A673 (cell line): ENCODE data around the gene HPSE2.

ENCODE experiments used
- EZH2 ChIP-seq: fragments of 200-600 bp; sonication (generic); IDR thresholded peaks from 2 replicates; pipeline ENCODE4 v1.6.1; 2017; ENCODE audit warnings: borderline replicate concordance, low read depth, mild to moderate bottlenecking, mixed read lengths, antibody characterized with exemption, low read length; ENCODE audit not compliant: poor library complexity, severe bottlenecking
- TF ChIP-seq, protein P1 (sequence below): fragments of 300-800, 200-600 bp; sonication (generic); conservative IDR thresholded peaks from 2 replicates; pipeline ENCODE4 v1.5.1; 2017; ENCODE audit warnings: low read depth, mild to moderate bottlenecking, antibody characterized with exemption, low read length, moderate library complexity, mixed read lengths

DNA sequence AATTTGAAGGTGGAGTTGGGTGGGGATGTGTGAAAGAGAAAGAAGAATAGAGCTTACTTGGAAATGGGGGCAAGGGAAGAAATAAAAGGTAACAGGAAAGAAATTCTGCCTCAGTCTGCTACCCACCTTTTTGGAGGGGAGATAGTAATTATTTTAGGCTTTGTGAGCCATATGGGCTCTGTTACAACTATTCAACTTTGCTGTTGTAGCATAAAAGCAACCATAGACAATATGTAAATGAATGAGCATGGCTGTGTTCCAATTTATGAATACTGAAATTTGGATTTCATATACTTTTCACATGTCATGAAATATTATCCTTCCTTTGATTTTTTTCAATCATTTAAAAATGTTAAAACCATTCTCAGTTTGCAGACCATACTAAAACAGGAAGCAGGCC lies 176.9 kb downstream of the HPSE2 start:
- TF ChIP-seq, protein P1, sequence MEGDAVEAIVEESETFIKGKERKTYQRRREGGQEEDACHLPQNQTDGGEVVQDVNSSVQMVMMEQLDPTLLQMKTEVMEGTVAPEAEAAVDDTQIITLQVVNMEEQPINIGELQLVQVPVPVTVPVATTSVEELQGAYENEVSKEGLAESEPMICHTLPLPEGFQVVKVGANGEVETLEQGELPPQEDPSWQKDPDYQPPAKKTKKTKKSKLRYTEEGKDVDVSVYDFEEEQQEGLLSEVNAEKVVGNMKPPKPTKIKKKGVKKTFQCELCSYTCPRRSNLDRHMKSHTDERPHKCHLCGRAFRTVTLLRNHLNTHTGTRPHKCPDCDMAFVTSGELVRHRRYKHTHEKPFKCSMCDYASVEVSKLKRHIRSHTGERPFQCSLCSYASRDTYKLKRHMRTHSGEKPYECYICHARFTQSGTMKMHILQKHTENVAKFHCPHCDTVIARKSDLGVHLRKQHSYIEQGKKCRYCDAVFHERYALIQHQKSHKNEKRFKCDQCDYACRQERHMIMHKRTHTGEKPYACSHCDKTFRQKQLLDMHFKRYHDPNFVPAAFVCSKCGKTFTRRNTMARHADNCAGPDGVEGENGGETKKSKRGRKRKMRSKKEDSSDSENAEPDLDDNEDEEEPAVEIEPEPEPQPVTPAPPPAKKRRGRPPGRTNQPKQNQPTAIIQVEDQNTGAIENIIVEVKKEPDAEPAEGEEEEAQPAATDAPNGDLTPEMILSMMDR = no peak
- TF ChIP-seq EZH2 = no peak
